ENCODE data around the gene THAP4.
"Not testable (repeated sequence)": the region's sequence is repeated elsewhere in the genome, so short reads cannot be mapped to it uniquely, and the experiment has no call there.

The THAP4 gene

GRCh38 chr2:241590496-241591455 is 46.2 kb downstream of the THAP4 start:
- DNase-seq (ENCODE audit: extremely low read depth in 1 of 2, low read depth in 1 of 2), result not testable (repeated sequence)

- DNase-seq (ENCODE audit: extremely low read depth in 1 of 2, low read depth in 1 of 2), result not testable (repeated sequence)
Measured at GRCh38 chr2:241589863-241590262, 47.1 kb downstream of the THAP4 start.

- DNase-seq (ENCODE audit: extremely low read depth in 1 of 2, low read depth in 1 of 2), result no peak
Measured at GRCh38 chr2:241586564-241587264, 50.2 kb downstream of the THAP4 start.

GRCh38 chr2:241584436-241584835 is 52.5 kb downstream of the THAP4 start:
- no peak for DNase-seq (ENCODE audit: extremely low read depth in 1 of 2, low read depth in 1 of 2)

GRCh38 chr2:241582806-241583205 is 54.2 kb downstream of the THAP4 start:
- DNase-seq (ENCODE audit: extremely low read depth in 1 of 2, low read depth in 1 of 2), result no peak

DNA sequence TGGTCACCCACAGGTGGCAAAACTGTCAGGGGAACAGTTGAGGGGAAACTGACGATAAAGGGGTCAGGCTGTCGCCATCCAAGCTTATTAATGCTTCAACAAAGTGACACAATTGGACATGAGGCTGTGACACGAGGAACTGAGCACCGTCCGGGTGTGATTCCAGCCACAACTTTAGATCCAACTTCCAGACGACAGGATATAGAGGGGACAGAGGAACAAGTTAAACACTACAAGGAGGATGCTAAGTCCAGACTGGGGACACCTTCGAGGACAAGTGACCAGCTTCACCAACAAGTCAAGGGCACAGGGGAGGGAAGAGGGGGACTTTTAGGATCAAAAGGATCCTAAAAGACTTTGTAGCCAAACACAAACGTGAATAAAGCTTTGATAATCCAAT is 54.6 kb downstream of the THAP4 start:
- no peak for DNase-seq (ENCODE audit: extremely low read depth in 1 of 2, low read depth in 1 of 2)

DNA sequence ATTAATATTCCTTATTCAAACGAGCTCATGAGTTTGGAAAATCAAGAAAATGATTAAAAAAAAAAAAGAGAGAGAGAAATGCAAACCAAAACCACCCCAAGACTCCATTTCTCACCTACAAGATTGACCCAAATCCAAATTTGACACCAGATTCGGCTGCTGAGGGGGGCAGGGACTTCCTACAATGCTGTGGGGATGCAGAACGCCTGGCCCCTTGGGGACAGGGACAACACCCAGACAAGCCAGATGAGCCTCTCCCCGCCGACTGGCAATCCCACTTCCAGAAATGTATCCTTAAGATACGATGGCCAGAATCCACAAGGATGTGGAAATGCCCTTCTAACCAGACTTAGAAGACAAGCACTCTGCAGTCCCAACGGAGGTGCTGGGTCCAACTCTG is 57.7 kb downstream of the THAP4 start:
- no peak for DNase-seq (ENCODE audit: extremely low read depth in 1 of 2, low read depth in 1 of 2)

DNA sequence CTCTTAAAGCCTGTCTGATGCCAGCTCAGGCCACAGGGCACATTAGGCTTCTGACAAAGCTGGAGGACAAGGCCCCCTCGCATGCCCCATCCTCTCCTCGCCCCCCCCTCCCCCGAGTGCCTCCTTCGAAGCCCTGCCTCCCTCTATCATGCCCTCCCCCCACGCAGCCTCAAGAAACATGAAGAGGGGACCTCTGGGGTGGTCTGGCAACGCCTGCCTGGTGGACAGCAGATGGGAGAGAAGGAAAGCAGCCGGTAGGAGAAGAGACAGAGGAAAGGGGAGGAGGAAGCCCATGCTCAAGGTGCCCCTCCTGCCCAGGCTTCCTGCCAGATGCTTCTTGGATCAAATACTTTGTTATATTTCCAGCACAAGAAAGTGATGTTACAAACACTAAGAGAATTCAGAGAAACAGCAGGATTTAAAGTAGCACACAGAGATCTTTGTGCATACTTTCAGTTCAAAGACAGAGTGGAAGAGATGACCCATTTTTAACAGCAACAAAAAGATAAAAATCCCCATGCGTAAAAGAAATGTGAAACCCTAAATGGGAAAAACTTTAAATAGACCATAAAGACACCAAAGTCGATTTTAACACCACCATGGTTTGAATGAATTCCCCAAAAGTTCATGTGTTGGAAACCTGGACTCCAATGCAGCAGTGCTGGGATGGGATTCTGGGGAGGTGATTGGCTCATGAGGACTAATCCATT is 59.4 kb downstream of the THAP4 start:
- no peak for DNase-seq (ENCODE audit: extremely low read depth in 1 of 2, low read depth in 1 of 2)

DNA sequence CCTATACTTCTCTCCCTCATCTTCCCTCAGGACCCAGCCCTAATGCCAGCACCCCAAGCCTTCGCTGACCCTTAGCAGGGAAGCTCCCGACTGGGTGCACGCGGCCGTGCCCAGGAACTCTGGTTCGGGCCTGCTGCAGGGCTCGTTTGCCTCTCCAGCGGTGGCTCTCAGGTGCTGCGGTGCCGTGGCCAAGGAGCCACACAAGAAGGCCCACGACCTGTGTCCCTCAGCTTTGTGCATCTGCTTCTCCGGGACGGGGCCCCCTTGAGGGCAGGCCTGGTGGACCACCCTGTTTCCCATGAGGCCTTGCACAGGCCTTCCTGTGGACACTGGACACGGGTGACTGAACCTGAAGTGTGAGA is 60.7 kb downstream of the THAP4 start:
- no peak for DNase-seq (ENCODE audit: extremely low read depth in 1 of 2, low read depth in 1 of 2)

DNA sequence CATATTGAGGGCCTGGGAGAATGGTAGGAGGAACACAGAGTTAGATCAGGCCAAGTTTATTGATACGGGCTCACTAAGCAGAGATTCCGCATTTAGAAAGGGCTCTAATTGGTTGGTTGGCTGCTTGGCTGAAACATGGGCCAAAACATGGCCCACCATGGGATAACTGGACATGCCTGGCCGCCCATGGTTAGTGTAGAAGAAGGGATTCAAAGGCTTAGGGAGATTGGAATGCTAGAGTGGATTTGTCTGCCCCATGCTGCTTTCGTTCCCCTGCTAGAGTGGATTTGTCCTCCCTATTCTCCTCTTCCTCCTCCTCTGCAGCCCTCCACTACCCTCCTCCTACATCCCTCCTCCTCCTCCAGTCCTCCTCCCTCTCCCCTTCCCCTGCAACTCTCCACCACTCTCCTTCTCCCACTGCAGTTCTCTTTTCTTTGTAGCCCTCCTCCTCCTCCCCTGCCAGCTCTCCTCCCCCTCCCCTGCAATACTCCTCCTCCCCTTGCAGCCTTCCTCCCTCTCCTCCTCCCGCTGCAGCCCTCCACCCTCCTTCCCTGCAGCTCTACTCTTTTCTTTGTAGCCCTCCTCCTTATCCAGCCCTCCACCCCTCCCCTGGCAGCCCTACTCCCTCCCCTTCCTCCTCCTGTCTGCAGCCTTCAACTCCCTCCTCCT is 61.2 kb downstream of the THAP4 start:
- no peak for DNase-seq (ENCODE audit: extremely low read depth in 1 of 2, low read depth in 1 of 2)

DNA sequence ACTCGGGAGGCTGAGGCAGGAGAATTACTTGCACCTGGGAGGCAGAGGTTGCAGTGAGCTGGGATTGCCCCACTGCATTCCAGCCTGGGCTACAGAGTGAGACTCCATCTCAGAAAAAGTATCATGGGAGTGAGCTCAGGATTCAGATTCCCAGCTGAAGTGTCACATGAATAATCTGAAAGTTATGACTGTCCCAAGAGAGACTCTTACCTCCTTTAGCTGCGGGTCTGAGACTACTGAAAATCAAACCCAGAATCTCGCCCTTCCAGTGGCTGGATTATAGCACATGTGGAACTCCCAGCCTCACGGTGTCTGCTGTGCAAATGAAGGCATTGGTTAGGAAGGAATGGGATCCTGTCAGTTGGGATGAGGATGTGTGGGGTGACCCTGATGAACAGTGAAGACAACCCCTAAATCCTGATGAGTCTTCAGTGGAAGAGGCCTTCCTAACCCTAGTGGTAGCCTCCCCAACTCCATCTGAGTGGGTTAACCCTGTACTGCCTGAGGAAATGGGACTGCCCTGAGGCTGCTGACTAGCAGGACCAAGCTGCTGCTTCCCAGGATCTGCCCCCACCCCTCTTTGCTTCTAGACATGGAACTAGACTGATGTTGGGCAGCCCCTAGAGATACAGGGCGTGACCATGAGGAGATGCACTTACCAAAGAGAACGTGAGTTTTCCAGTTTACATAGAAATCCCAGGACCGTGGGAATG is 61.9 kb downstream of the THAP4 start:
- DNase-seq (ENCODE audit: extremely low read depth in 1 of 2, low read depth in 1 of 2), result no peak

DNA sequence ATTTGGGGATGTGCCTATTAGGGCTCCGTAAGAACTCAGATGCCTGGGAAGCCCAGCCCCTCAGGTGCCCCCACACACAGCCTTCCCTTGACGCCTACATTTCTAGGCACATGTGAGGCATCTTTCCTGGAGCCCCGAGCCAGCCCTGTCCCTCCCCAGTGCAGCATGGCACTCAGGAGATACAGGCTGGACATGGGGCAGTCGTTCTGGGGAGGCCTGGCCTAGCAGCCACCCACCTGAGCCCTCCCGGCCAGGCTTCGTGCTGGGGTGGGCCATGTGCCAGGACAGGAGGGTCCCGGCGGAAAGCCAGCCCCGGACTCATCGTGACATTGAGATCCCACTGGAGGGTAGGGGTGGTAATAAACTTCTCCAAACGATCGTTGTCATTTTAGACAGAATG is 63.2 kb downstream of the THAP4 start:
- no peak for DNase-seq (ENCODE audit: extremely low read depth in 1 of 2, low read depth in 1 of 2)

DNA sequence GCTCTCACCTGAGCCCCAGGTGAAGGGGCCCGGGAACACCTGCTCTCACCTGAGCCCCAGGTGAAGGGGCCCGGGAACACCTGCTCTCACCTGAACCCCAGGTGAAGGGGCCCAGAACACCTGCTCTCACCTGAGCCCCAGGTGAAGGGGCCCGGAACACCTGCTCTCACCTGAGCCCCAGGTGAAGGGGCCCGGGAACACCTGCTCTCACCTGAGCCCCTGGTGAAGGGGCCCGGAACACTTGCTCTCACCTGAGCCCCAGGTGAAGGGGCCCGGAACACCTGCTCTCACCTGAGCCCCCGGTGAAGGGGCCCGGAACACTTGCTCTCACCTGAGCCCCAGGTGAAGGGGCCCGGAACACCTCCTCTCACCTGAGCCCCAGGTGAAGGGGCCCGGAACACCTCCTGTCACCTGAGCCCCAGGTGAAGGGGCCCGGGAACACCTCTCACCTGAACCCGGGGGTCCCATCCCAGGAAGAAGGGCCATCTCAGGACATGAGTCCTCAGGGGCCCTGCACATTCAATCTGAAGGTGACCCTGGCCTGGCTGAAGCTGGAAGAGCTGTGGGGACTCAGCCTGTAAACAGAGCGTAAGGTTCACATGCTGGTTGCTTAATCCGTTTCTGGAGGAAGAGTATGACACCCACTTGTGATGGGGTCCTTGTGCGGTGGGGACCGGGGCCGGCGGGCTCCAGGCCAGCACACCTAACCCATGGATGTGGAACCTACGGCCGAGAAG is 63.9 kb downstream of the THAP4 start:
- not testable (repeated sequence) for DNase-seq (ENCODE audit: extremely low read depth in 1 of 2, low read depth in 1 of 2)

GRCh38 chr2:241571821-241572620 is 64.9 kb downstream of the THAP4 start:
- no peak for DNase-seq (ENCODE audit: extremely low read depth in 1 of 2, low read depth in 1 of 2)

- DNase-seq (ENCODE audit: extremely low read depth in 1 of 2, low read depth in 1 of 2), result no peak
Measured at GRCh38 chr2:241570961-241571581, 65.9 kb downstream of the THAP4 start.

DNA sequence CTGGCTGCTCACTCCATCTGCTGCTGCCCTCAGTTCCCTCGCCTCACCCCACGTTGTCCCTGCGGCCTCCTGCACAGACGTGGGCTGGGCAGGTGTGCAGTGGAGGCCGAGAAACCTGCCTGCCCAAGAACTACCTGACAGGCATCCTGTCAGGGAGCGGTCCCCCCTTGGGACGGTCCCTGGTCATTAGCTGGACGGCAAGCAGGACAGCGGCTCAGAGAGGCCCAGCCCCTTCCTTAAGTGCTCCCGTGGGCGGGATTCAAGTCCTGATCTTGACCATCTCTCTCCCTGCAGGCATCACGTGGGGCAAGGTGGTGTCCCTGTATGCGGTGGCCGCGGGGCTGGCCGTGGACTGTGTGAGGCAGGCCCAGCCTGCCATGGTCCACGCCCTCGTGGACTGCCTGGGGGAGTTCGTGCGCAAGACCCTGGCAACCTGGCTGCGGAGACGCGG is 67.1 kb downstream of the THAP4 start:
- DNase-seq (ENCODE audit: extremely low read depth in 1 of 2, low read depth in 1 of 2), result no peak

- DNase-seq (ENCODE audit: extremely low read depth in 1 of 2, low read depth in 1 of 2), result no peak
Measured at GRCh38 chr2:241568726-241569125, 68.2 kb downstream of the THAP4 start.

GRCh38 chr2:241567776-241568175 is 69.2 kb downstream of the THAP4 start:
- DNase-seq (ENCODE audit: extremely low read depth in 1 of 2, low read depth in 1 of 2), result no peak

Measured in activated CD8-positive, alpha-beta memory T cell treated with anti-CD3 and anti-CD28 coated beads for 1 hour (primary cell).